GM19395 (cell line): ENCODE data around the gene POLE3.
"Not testable (repeated sequence)": the region's sequence is repeated elsewhere in the genome, so short reads cannot be mapped to it uniquely, and the experiment has no call there.

Experiments used
- ATAC-seq: cut with Tn5 transposase; IDR thresholded peaks from one replicate; pipeline ENCODE4 v1.9.1; 2021; ENCODE audit warnings: mild to moderate bottlenecking, moderate library complexity; ENCODE audit not compliant: unreplicated experiment

The POLE3 gene

GRCh38 chr9:113410207-113410864, at the start of gene POLE3, which contains the start of gene C9orf43:
TSS of gene POLE3 (minus strand) at chr9:113410675. CDS start at chr9:113410293, 382 bp downstream.
TSS of gene C9orf43 (plus strand) at chr9:113410747. CDS start at chr9:113413494, 2,747 bp downstream.
- peak; percentile 93 for ATAC-seq

DNA sequence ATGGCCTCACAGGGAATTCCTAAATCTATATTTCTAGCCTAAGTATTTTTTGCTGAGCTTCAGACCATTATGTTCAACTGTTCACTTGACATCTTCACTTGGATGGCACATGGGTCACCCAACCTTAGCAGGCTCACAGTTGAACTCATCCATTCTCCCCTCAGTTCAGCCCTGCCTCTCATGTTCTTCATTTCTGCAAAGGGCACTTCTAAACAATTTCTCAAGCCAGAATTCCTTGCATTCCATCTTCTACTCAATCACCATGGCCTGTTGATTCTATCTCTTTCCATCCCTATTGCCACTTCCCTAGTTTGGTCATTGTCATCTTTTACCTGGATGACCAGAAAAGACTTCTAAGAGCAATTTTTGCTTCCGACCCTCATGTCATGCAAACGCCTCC, 45.8 kb upstream of the POLE3 start:
- ATAC-seq: no peak

- no peak for ATAC-seq
Observed at GRCh38 chr9:113454914-113455761, 44.7 kb upstream of the POLE3 start.

DNA sequence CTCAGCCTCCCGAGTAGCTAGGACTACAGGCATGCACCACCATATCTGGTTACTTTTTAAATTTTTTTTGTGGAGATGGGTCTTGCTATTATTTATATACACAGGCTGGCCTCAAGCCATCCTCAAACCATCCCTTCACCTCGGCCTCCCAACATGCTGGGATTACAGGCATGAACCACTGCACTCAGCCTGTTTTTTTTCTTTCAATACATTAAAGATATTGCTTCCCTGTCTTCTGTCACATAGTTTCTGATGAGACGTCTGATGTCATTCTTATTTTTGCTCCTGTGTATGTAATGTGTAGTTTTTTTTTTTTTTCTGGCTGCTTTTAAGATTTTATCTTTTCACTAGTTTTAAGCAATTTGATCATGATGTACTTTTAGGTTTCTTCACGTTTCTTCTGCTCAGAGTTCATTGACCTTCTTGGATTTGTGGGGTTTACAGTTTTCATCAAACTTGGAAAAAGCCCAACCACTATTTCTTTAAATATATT, 41.7 kb upstream of the POLE3 start:
- no peak for ATAC-seq

DNA sequence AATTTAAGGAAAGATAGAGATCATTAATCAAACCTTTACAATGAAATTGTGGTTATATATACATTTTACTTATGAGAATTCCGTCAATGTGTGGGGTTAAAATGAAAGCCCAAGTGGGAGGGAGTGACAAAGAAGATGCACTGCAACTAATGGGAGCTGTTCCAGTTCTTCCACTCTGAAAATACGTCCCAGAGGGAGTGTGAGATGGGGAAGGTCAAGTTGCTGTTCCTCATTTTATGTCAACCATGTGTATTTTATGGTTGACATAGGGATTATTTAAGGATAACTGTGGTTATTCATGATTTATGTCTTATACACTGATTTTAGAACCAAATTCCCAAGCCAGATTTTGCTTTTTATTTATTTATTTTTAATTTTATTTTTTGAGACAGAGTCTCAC, 38.9 kb upstream of the POLE3 start:
- ATAC-seq: no peak

- no peak for ATAC-seq
Observed at GRCh38 chr9:113446323-113446740, 35.9 kb upstream of the POLE3 start.

GRCh38 chr9:113444736-113445135, 34.3 kb upstream of the POLE3 start:
- ATAC-seq: no peak

GRCh38 chr9:113437716-113438115, 27.2 kb upstream of the POLE3 start:
- ATAC-seq: not testable (repeated sequence)

DNA sequence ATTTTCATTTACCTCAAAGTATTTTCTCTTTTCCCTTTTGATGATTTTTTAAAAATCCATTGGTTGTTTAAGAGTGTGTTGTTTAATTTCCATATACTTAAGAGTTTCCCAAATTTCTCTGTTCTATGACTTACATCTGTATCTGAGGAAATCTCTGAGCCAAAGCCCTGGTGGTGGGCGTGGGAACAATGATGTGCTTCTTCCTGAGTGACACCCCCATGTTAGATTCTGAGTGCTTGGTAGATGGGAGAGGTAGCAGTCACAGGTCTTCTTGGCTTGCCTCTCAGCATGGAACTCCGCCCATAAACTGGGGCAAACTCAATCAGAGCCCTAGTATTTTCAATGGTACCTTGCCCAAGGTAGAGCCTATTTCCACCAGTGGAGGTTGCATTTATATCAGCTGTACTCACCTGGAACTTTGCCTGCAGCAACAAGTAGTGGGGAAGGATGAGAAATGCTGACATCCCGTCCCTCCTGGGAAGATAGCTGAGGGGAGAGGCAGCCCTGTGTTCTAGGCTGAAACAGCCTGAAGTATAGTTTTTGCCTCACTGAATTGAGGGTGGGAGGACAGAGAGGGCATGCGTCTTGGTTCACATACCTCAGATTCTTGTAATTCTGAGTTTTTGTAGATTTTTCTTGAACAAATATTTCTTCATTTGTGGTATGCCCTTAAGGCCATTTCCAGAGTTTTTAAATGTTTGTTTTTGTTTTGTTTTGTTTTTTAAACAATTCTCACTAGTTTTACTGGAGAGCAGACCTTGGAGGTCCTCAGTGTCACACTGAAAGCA, 26.4 kb upstream of the POLE3 start:
- no peak for ATAC-seq

GRCh38 chr9:113431191-113431590, 20.7 kb upstream of the POLE3 start:
- ATAC-seq: no peak

DNA sequence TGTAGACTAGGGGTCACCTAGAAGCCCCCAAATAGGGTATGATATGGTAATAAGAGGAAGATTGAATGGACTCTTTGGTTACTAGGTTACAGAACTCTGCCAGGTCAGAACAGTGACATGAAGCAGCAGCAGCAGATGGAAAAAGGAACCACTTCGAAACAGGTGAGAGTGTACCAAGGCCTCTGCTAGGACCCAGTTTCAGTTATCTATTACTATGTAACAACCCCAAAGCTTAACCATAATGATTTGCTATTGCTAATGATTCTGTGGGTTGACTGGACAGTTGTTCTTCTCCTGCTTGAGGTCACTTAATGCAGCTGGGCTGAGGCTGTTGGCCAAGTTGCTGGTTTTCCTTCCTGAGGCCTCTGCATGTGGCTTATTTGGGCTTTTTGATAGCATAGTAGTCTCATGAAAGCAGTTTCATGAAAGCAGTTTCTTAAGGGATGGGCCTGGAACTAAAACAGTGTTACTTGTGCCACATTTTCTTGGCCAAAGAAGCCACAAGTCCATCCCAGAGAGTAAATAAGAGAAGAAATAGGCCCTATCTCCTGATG, 17.7 kb upstream of the POLE3 start:
- ATAC-seq: no peak

- ATAC-seq: no peak
Observed at GRCh38 chr9:113427629-113428028, 17.2 kb upstream of the POLE3 start.

GRCh38 chr9:113426701-113427100, 16.2 kb upstream of the POLE3 start:
- no peak for ATAC-seq

DNA sequence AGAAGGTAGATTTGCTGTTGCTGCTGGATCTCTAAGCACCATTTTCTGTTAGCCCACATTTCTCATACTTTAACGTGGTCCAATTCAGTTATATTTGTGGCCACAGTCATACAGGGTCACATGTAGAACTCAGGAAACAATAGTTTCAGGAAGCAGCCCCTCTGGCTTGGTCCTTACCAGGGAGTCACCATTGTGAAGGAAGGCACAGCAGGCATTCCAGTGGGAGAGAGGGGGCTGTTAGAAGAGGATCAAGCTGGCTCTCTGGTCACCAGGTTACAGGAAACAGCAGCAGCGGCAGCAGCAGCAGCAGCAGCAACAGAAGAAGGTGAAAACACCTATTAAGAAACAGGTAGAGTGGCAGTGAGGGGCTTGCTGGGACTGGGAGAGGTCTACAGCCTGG, 14.6 kb upstream of the POLE3 start:
- ATAC-seq: no peak

DNA sequence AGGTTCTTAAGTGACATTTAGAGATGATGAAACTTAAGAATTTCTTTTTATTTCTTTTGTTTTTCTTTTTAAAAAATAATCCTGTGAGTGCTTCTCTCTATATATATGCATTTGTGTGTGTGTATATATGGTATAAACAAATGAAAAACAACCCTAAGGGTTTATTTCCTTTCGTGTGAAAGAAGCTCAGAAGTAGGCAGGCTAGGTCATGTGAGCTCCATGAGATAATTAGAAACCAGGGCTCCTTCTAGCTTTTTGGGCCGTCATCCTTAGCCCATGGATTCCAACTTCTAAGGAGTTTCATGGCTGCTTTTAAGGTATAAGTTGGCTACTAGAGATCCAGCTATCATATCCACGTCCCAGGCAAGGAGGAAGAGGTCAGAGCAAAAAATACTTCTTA, 11.3 kb upstream of the POLE3 start:
- ATAC-seq: no peak

GRCh38 chr9:113417370-113417769, 6.9 kb upstream of the POLE3 start:
- no peak for ATAC-seq

- peak; percentile 98 for ATAC-seq
Observed at GRCh38 chr9:113416149-113416721, 5.8 kb upstream of the POLE3 start.

DNA sequence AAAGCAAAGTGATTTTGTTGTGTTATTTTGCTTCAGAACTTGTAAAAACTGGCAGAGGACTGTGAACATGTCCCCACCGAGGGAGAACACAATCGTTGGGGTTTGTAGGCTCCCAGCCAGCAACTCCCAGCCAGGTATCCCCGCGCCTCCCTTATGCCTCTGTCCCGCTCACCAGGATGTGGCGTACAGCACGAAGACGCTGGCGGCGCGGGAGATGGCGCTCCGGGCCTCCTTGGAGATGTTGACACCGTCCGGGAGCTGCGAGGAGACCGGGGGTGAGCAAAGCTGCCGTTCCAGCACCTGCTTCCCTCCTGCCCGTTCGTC, 630 bp downstream of the POLE3 start:
- peak; percentile 15 for ATAC-seq

DNA sequence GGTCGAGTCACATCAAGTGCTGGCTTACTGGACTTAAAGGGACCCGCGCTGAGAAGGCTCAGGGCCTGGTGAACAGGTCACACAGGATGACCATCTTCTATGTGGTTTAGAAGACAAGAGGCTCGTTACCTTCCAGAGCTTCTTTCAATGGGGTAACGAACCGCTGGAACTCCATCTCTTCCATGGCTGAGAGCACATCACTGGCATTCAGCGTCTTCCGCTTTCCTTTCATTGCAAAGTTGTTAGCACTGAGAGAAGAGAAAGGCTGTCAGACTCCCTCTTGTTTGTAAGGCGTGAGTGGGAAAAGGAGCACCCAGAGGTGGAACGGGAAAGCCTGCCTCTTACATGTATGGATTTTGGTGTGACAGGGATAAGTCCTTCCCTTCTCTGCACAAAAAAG, 994 bp downstream of the POLE3 start:
- ATAC-seq: no peak

- ATAC-seq: peak; percentile 33
Observed at GRCh38 chr9:113406873-113407511, 3.5 kb downstream of the POLE3 start.
